HG03064 (cell line): ENCODE measurements around the gene GGTA1.
"Not testable (repeated sequence)": the region's sequence is repeated elsewhere in the genome, so short reads cannot be mapped to it uniquely, and the experiment has no call there.

ENCODE experiments used
- ATAC-seq: cut with Tn5 transposase; IDR thresholded peaks from one replicate; pipeline ENCODE4 v1.9.1; 2021; ENCODE audit warnings: low read depth; ENCODE audit not compliant: unreplicated experiment

The GGTA1 gene

GRCh38 chr9:121499427-121500164, at the start of gene GGTA1:
GGTA1 (minus strand) TSS chr9:121499844; CDS start chr9:121467922, 31,922 bp downstream.
- no peak for ATAC-seq

- ATAC-seq, result no peak
Measured at GRCh38 chr9:121548666-121549065, 49.0 kb upstream of the GGTA1 start.

- ATAC-seq, result no peak
Measured at GRCh38 chr9:121545875-121546423, 46.3 kb upstream of the GGTA1 start.

- no peak for ATAC-seq
Measured at GRCh38 chr9:121545150-121545874, 45.7 kb upstream of the GGTA1 start.

GRCh38 chr9:121542025-121542424, 42.4 kb upstream of the GGTA1 start:
- no peak for ATAC-seq

GRCh38 chr9:121541256-121541655, 41.6 kb upstream of the GGTA1 start:
- no peak for ATAC-seq

GRCh38 chr9:121538221-121538620, 38.6 kb upstream of the GGTA1 start:
- no peak for ATAC-seq

- ATAC-seq, result no peak
Measured at GRCh38 chr9:121537283-121537682, 37.6 kb upstream of the GGTA1 start.

- ATAC-seq, result no peak
Measured at GRCh38 chr9:121532881-121533280, 33.2 kb upstream of the GGTA1 start.

- no peak for ATAC-seq
Measured at GRCh38 chr9:121529237-121529987, 29.8 kb upstream of the GGTA1 start.

- ATAC-seq, result no peak
Measured at GRCh38 chr9:121528642-121529041, 29.0 kb upstream of the GGTA1 start.

- no peak for ATAC-seq
Measured at GRCh38 chr9:121527371-121527770, 27.7 kb upstream of the GGTA1 start.

GRCh38 chr9:121519688-121520087, 20.0 kb upstream of the GGTA1 start:
- ATAC-seq, result not testable (repeated sequence)

- ATAC-seq, result no peak
Measured at GRCh38 chr9:121518634-121519033, 19.0 kb upstream of the GGTA1 start.

- not testable (repeated sequence) for ATAC-seq
Measured at GRCh38 chr9:121513166-121513565, 13.5 kb upstream of the GGTA1 start.

GRCh38 chr9:121510766-121511550, 11.3 kb upstream of the GGTA1 start:
- ATAC-seq, result no peak

GRCh38 chr9:121509180-121509579, 9.5 kb upstream of the GGTA1 start:
- ATAC-seq, result no peak

- no peak for ATAC-seq
Measured at GRCh38 chr9:121508415-121508814, 8.8 kb upstream of the GGTA1 start.

- ATAC-seq, result no peak
Measured at GRCh38 chr9:121505903-121506735, 6.5 kb upstream of the GGTA1 start.
